ENCODE measurements around the gene TBK1.
"Not testable (repeated sequence)": the region's sequence is repeated elsewhere in the genome, so short reads cannot be mapped to it uniquely, and the experiment has no call there.

TBK1 gene

DNA sequence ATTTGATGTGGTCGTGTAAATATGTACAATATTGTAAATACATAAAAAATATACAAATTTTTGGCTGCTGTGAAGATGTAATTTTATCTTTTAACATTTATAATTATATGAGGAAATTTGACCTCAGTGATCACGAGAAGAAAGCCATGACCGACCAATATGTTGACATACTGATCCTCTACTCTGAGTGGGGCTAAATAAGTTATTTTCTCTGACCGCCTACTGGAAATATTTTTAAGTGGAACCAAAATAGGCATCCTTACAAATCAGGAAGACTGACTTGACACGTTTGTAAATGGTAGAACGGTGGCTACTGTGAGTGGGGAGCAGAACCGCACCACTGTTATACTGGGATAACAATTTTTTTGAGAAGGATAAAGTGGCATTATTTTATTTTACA, 49.6 kb downstream of the TBK1 start:
- TF ChIP-seq, protein P1, sequence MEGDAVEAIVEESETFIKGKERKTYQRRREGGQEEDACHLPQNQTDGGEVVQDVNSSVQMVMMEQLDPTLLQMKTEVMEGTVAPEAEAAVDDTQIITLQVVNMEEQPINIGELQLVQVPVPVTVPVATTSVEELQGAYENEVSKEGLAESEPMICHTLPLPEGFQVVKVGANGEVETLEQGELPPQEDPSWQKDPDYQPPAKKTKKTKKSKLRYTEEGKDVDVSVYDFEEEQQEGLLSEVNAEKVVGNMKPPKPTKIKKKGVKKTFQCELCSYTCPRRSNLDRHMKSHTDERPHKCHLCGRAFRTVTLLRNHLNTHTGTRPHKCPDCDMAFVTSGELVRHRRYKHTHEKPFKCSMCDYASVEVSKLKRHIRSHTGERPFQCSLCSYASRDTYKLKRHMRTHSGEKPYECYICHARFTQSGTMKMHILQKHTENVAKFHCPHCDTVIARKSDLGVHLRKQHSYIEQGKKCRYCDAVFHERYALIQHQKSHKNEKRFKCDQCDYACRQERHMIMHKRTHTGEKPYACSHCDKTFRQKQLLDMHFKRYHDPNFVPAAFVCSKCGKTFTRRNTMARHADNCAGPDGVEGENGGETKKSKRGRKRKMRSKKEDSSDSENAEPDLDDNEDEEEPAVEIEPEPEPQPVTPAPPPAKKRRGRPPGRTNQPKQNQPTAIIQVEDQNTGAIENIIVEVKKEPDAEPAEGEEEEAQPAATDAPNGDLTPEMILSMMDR (IDR thresholded peaks at IDR 0.05; ENCODE audit: low read length, missing control alignments), result no peak
- no peak overlapping the region for H3K4me3 ChIP-seq (replicated peaks; ENCODE audit: low read depth, low read length)

DNA sequence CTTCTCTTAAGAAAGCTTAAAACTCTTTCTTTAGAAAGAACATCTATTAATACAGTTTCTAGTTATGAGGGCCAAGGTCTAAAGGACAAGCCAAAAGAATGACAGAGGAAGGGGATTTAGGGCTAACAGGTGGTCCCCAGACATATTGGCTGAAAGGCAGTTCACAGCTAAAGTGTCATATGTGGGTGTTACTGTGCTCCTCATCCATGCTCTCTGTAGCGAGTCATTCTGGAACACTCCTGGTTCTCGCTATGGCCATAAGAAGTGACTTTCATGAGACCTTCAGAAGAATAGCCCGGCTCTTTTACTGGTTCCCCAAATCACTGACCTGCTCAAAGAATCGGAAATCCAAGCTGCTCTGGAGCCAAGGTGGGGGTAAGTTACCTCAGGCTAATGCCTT, 55.0 kb downstream of the TBK1 start:
- no peak for DNase-seq (ENCODE audit: low read depth)
- TF ChIP-seq, protein P1 (IDR thresholded peaks at IDR 0.05; ENCODE audit: low read length, missing control alignments), result no peak
- H3K4me3 ChIP-seq (replicated peaks; ENCODE audit: low read depth, low read length), result no peak overlapping the region

More for the DNA sequence above, 49.6 kb downstream of the TBK1 start:
- no peak for DNase-seq (ENCODE audit: low read depth)

DNA sequence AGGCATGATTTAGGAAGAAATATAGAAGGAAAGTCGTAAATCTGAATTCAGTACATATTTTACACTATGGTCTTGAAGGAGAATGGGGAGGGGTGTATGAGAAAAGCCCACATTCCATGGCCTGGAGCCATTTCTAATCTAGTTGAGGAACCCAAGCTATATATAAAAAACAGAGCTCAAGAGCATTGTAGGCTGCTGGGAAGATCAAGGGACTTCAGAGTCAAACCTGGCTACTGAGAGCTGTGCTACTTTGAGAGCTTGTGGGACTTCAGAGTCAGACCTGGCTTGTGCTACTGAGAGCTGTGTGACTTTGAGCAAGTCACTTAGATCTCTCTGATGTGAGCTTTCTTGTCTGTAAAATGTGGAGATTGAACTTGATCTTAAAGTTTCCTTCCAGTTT, 58.7 kb downstream of the TBK1 start:
- DNase-seq (ENCODE audit: low read depth), result no peak
- no peak overlapping the region for H3K4me3 ChIP-seq (replicated peaks; ENCODE audit: low read depth, low read length)
- TF ChIP-seq, protein P1 (IDR thresholded peaks at IDR 0.05; ENCODE audit: low read length, missing control alignments), result no peak

DNA sequence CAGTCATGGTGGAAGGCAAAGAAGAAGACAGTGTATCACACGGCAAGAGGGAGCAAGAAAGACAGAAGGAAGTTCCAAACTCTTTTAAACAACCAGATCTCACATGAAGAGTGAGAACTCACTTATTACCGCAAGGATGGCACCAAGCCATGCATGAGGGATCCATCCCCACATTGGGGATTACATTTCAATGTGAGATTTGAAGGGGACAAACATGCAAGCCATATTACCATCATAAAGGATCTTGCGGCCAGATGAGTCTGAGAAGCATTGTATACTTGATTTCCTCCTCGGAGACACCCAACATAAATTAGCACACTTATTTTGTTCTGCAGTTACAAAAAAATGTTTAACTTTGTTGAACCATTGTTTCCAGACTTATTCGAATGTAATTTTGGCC, 66.5 kb downstream of the TBK1 start:
- DNase-seq (ENCODE audit: low read depth), result no peak
- no peak overlapping the region for H3K4me3 ChIP-seq (replicated peaks; ENCODE audit: low read depth, low read length)
- TF ChIP-seq, protein P1 (IDR thresholded peaks at IDR 0.05; ENCODE audit: low read length, missing control alignments), result no peak

DNA sequence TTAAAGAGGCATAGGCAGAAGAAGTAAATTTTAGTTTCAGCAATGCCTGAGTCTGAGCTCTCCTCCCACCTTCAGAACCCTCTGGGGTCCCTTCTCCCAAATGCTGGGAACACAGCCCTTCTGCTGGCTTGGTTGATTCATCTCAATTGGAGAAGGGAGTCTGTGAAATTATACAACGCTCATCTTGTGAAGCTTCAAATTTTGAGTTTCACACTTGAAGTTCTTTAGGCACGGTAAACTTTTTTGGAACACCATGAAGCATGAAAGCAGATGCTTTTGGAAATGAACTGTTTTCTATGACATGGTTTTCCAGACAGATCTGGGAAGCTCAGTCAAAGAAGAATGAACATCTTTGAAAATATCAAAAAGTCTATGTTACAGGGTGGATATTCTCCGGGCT, 69.9 kb downstream of the TBK1 start:
- no peak overlapping the region for H3K4me3 ChIP-seq (replicated peaks; ENCODE audit: low read depth, low read length)
- no peak for DNase-seq (ENCODE audit: low read depth)
- TF ChIP-seq, protein P1 (IDR thresholded peaks at IDR 0.05; ENCODE audit: low read length, missing control alignments), result no peak

DNA sequence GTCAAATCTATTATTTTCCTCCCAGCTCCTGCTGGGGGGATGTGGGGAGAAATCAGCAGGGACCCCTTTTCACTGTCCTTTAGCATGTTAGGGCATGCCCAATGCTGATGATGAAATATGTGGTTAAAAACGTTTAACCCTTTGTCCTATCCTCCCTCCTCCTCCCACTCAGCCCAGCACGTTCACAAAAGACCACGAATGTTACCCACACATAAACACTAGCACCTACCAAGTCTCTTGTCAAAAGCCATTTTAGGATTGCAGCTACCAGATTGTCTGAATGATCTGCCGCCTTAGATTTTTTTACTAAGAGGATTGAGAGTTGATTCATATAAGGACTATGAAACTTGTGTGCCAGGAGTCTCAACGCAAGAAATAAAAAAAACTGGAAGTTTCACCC, 70.4 kb downstream of the TBK1 start:
- TF ChIP-seq, protein P1 (IDR thresholded peaks at IDR 0.05; ENCODE audit: low read length, missing control alignments), result no peak
- no peak overlapping the region for H3K4me3 ChIP-seq (replicated peaks; ENCODE audit: low read depth, low read length)
- peak; percentile 43 for DNase-seq (ENCODE audit: low read depth)

DNA sequence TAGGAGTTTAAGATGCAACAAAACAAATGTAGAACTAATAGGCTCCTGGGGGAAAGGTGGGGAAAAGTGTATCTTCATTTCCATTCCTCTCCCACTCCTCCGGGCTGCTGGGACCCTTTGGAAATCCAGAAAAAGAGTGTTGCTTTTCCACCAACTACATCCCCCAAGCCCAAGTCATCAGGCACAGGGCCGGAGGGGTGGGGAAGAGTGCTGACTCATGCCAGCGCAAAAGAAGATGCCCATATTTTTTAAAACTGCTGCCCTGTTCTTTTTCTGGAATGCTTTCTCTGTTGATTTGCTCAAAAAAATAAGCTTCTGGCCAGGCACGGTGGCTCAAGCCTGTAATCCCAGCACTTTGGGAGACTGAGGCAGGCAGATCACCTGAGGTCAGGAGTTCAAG, 70.9 kb downstream of the TBK1 start:
- H3K4me3 ChIP-seq (replicated peaks; ENCODE audit: low read depth, low read length), result no peak overlapping the region
- TF ChIP-seq, protein P1 (IDR thresholded peaks at IDR 0.05; ENCODE audit: low read length, missing control alignments), result no peak
- no peak for DNase-seq (ENCODE audit: low read depth)

DNA sequence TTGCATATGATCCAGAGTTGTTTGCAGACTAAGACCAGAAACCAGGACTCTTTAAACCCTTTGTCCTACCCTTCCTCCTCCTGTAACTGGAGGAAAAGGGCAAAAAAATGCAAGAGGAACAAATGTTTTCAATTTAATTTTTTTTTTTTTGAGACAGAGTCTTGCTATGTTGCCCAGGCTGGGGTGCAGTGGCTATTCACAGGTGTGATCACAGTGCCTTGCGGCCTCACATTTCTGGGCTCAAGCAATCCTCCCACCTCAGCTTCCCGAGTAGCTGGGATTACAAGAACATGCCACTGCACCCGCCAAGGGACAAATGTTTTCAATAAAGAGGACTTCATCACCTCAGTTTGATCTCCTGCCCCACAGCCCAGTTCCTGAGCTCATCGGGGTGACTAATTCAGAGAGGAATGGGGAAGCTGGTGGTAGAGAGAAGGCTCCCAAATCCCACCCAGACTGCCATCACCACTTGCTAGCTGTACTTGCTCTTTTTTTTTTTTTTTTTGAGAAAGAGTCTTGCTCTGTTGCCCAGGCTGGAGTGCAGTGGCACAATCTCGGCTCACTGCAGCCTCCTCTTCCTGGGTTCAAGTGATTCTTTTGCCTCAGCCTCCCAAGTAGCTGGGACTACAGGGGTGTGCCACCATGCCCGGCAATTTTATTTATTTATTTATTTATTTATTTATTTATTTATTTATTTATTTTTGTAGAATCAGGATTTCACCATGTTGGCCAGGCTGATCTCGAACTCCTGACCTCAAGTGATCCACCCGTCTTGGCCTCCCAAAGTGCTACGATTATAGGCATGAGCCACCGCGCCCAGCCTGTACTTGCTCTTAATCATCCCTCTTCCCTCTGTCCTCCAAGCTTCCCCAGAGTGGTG, 71.9 kb downstream of the TBK1 start:
- peak; percentile 27 for DNase-seq (ENCODE audit: low read depth)
- H3K4me3 ChIP-seq (replicated peaks; ENCODE audit: low read depth, low read length), result not testable (repeated sequence)
